ENCODE data around the gene MAGEA4. TPM values are rescaled to one million over a fixed set of nuclear protein-coding genes. Genes with fewer than 3 reads are reported as not detected.

Gene MAGEA4
- total RNA-seq, 4 donors from 2014 or later, result not detected

- TF ChIP-seq POLR2A (IDR thresholded peaks at IDR 0.05), result no peak
- no peak for TF ChIP-seq CTCF (IDR thresholded peaks at IDR 0.05)
- intact Hi-C loops (cut with DNase I; ENCODE audit: low total_unique reads), result no loop called here
- no peak for DNase-seq (ENCODE audit: low spot score in 2 of 2)
- no peak overlapping the region for H3K4me3 ChIP-seq (ENCODE audit: low read depth, poor library complexity, severe bottlenecking)
- WGBS, 2 donors, result 33 to 70% methylated on average over 2 to 4 of the region's 4 CpGs
These were observed 16.4 kb downstream of the MAGEA4 start for GRCh38 chrX:151929126-151929525.

DNA sequence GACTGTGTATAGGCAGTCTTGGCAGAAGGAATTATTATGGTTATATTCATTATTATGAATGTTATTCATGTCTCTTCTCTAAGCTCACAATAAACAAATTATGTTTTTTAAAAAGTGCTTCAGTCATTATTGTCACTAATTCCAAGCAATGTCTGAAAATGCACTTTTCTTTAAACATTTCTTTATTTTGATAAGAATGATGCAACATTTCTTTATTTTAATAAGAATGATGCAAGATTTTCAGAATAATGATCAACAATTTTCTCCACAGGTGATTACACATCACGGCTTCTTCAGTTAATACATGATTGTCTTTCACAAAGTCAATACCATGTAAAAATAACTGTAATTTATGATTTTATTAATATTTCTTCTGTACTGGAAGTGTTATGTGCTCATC lies 22.7 kb downstream of the MAGEA4 start:
- DNase-seq (ENCODE audit: low spot score in 2 of 2), result no peak
- WGBS, 2 donors, result 87 to 95% methylated on average over 1 of the region's 1 CpG
- TF ChIP-seq POLR2A (IDR thresholded peaks at IDR 0.05), result no peak
- no peak for TF ChIP-seq CTCF (IDR thresholded peaks at IDR 0.05)
- H3K4me3 ChIP-seq (ENCODE audit: low read depth, poor library complexity, severe bottlenecking), result no peak overlapping the region
- intact Hi-C loops (cut with DNase I; ENCODE audit: low total_unique reads), result no loop called here

DNA sequence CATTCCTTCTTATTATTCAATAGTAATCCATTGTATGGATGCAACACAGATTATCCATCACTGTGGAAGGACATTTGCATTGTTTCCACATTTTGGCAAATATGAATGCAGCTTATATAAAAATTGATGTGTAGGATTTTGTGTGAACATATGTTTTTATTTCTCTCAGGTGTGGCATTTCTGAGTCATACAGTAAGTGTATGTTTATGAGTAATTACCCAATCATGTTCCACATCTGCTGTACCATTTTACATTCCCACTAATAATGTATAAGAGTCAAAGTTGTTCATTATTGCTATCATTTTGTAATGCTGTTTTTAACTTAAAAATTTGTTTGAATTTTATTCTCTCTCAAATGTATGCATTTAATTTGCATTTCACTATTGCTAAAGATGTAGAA lies 25.5 kb downstream of the MAGEA4 start:
- TF ChIP-seq CTCF (IDR thresholded peaks at IDR 0.05), result no peak
- no peak for DNase-seq (ENCODE audit: low spot score in 2 of 2)
- H3K4me3 ChIP-seq (ENCODE audit: low read depth, poor library complexity, severe bottlenecking), result no peak overlapping the region

DNA sequence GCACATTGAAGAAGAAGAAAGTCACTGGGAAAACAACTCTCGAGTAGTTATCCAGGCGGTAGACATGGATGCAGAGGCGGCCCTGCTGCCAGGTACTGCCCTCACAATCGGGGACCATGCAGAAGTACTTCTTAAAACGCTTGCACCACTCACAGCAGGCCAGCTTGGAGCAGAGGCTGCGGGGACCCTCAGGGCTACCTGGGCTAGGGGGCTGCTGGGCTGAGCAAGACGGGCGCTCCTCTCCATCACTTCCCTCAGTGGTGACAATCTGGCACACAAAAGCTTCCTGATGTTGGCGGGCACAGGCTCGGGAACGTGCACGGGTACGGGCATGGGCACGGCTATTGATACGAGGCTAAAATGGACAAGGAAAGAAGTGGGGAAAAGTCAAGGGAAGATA lies 42.0 kb downstream of the MAGEA4 start:
- no peak for DNase-seq (ENCODE audit: low spot score in 2 of 2)
- TF ChIP-seq POLR2A (IDR thresholded peaks at IDR 0.05), result no peak
- no peak for TF ChIP-seq CTCF (IDR thresholded peaks at IDR 0.05)
- intact Hi-C loops (cut with DNase I; ENCODE audit: low total_unique reads), result no loop called here
- no peak overlapping the region for H3K4me3 ChIP-seq (ENCODE audit: low read depth, poor library complexity, severe bottlenecking)
- 88 to 98% methylated on average over 11 to 15 of the region's 15 CpGs for WGBS, 2 donors

More for the DNA sequence above, 25.5 kb downstream of the MAGEA4 start:
- intact Hi-C loops (cut with DNase I; ENCODE audit: low total_unique reads), result no loop called here

- H3K4me3 ChIP-seq (ENCODE audit: low read depth, poor library complexity, severe bottlenecking), result no peak overlapping the region
- intact Hi-C loops (cut with DNase I; ENCODE audit: low total_unique reads), result no loop called here
- no peak for TF ChIP-seq POLR2A (IDR thresholded peaks at IDR 0.05)
- TF ChIP-seq CTCF (IDR thresholded peaks at IDR 0.05), result no peak
- WGBS, 2 donors, result 91 to 100% methylated on average over 3 to 4 of the region's 4 CpGs
- peak in 1 of 2 donors; percentile 53 for DNase-seq (ENCODE audit: low spot score in 2 of 2)
These were observed 45.4 kb downstream of the MAGEA4 start for GRCh38 chrX:151958101-151958500.

GRCh38 chrX:151962034-151962433 lies 49.3 kb downstream of the MAGEA4 start:
- TF ChIP-seq CTCF (IDR thresholded peaks at IDR 0.05), result no peak
- no peak for TF ChIP-seq POLR2A (IDR thresholded peaks at IDR 0.05)
- H3K4me3 ChIP-seq (ENCODE audit: low read depth, poor library complexity, severe bottlenecking), result no peak overlapping the region
- WGBS, 2 donors, result 81 to 98% methylated on average over 4 to 5 of the region's 5 CpGs
- DNase-seq (ENCODE audit: low spot score in 2 of 2), result no peak
- intact Hi-C loops (cut with DNase I; ENCODE audit: low total_unique reads), result no loop called here
